NB4 (cell line): ENCODE data around the gene WDFY3.

Experiments used
- CTCF ChIP-seq: IDR thresholded peaks from one replicate; pipeline ENCODE4 v1.5.1; 2012; ENCODE audit warnings: low read depth, low read length
- MAX ChIP-seq: IDR thresholded peaks from 2 replicates; pipeline ENCODE4 v1.6.1; 2011; ENCODE audit warnings: low read depth, low read length
- POLR2A ChIP-seq: IDR thresholded peaks from 2 replicates; pipeline ENCODE4 v1.6.1; 2011; ENCODE audit warnings: mild to moderate bottlenecking; ENCODE audit not compliant: insufficient read length; ENCODE audit errors: extremely low read depth

DNA sequence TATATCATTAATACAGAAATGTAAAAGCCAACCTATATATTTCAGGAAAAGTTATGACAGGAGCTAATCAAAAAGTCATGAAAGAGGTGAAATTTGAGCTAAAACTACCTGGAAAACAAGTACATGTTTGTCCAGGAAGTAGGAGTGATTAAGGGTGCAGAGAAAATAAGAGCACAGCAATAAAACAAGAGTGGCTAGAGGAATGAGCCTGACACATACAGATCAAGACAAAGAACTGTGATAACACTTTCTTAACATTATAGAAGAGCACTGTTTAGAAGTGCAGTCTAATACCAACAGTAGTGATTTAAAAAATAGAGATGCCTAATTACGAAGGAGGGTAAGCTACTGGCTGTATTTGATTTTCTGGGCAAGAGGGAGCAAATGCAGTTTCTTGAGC, 125.1 kb downstream of the WDFY3 start:
- TF ChIP-seq CTCF (no peak), MAX (no peak), POLR2A (no peak)
